Loucy (cell line): ENCODE measurements around the gene ESYT2.

Source experiments
- H2AFZ ChIP-seq: fragments of 200-600 bp; sonication (generic); 2 replicates; pipeline ENCODE4 v1.6.0; 2016; ENCODE audit warnings: antibody characterized with exemption, mild to moderate bottlenecking, low read length, moderate library complexity
- H3F3A ChIP-seq: fragments of 200-600 bp; 2 replicates; pipeline ENCODE4 v1.6.0; 2016; ENCODE audit warnings: antibody characterized with exemption, low read depth, mild to moderate bottlenecking
- H3K27me3 ChIP-seq: fragments of 200-600 bp; sonication (generic); 2 replicates; pipeline ENCODE4 v1.6.1; 2014; ENCODE audit warnings: low read length, mild to moderate bottlenecking; ENCODE audit not compliant: insufficient read depth, poor library complexity, severe bottlenecking
- H3K36me3 ChIP-seq: fragments of 200-600 bp; sonication (generic); 2 replicates; pipeline ENCODE4 v1.6.1; 2016; ENCODE audit warnings: low read length; ENCODE audit not compliant: insufficient read depth
- H3K4me1 ChIP-seq: fragments of 200-600 bp; sonication (generic); 2 replicates; pipeline ENCODE4 v1.5.1; 2014; ENCODE audit warnings: low read length, mild to moderate bottlenecking; ENCODE audit not compliant: insufficient read depth, poor library complexity, severe bottlenecking
- H3K4me2 ChIP-seq: fragments of 200-600 bp; sonication (generic); 2 replicates; pipeline ENCODE4 v1.6.0; 2014; ENCODE audit warnings: antibody characterized with exemption, low read length, low read depth, mild to moderate bottlenecking; ENCODE audit not compliant: poor library complexity, severe bottlenecking
- H3K4me3 ChIP-seq: fragments of 200-600 bp; sonication (generic); 2 replicates; pipeline ENCODE4 v1.5.1; 2014; ENCODE audit warnings: low read length, mild to moderate bottlenecking, mixed read lengths; ENCODE audit not compliant: poor library complexity, severe bottlenecking
- H3K79me2 ChIP-seq: fragments of 200-600 bp; sonication (generic); 2 replicates; pipeline ENCODE4 v1.6.1; 2014; ENCODE audit warnings: low read length; ENCODE audit not compliant: insufficient read depth
- H3K9ac ChIP-seq: fragments of 200-600 bp; sonication (generic); 2 replicates; pipeline ENCODE4 v1.6.0; 2014; ENCODE audit warnings: mild to moderate bottlenecking, low read depth, low read length, moderate library complexity; ENCODE audit not compliant: poor library complexity, severe bottlenecking
- H3K9me2 ChIP-seq: fragments of 200-600 bp; sonication (generic); replicated peaks from 2 replicates; pipeline ENCODE4 v1.6.1; 2016; ENCODE audit warnings: low read depth, low read length, mixed read lengths
- H3K9me3 ChIP-seq: fragments of 200-600 bp; sonication (generic); 2 replicates; pipeline ENCODE4 v1.6.1; 2014; ENCODE audit warnings: mild to moderate bottlenecking, antibody characterized with exemption, low read length, low read depth; ENCODE audit not compliant: insufficient read depth
- H4K20me1 ChIP-seq: fragments of 200-600 bp; sonication (generic); 2 replicates; pipeline ENCODE4 v1.6.0; 2014; ENCODE audit warnings: antibody characterized with exemption, low read length, mild to moderate bottlenecking; ENCODE audit not compliant: insufficient read depth, poor library complexity, severe bottlenecking
- CTCF ChIP-seq: fragments of 200-600 bp; sonication (generic); conservative IDR thresholded peaks from 2 replicates; pipeline ENCODE4 v1.5.1; 2014; ENCODE audit warnings: mild to moderate bottlenecking, antibody characterized with exemption, low read length
- EZH2phosphoT487 ChIP-seq: fragments of 200-600 bp; IDR thresholded peaks from 2 replicates; pipeline ENCODE4 v1.6.1; 2018; ENCODE audit warnings: antibody characterized with exemption, mild to moderate bottlenecking, moderate library complexity, borderline replicate concordance

The ESYT2 gene

GRCh38 chr7:158744070-158744469, 85.2 kb downstream of the ESYT2 start:
- H4K20me1 ChIP-seq, result no peaks in the 10 kb centered on the region
- peaks cover 14% of the 10 kb centered on the region for H3K4me1 ChIP-seq
- no peaks in the 10 kb centered on the region for H3K9me3 ChIP-seq
- H3K27me3 ChIP-seq, result no peaks in the 10 kb centered on the region
- H3K79me2 ChIP-seq, result no peaks in the 10 kb centered on the region
- H2AFZ ChIP-seq, result no peak overlapping the region
- H3K9me2 ChIP-seq, result no peaks in the 10 kb centered on the region
- no peak for TF ChIP-seq EZH2phosphoT487
- TF ChIP-seq CTCF, result no peak
- no peak overlapping the region for H3K9ac ChIP-seq
- no peaks in the 10 kb centered on the region; the same call in 1 of the 2 replicates for H3F3A ChIP-seq
- no peak overlapping the region for H3K4me2 ChIP-seq
- H3K36me3 ChIP-seq, result peaks cover 94% of the 10 kb centered on the region
- H3K4me3 ChIP-seq, result no peak overlapping the region

- no peak overlapping the region for H3K4me3 ChIP-seq
- no peak overlapping the region for H3K9ac ChIP-seq
- TF ChIP-seq EZH2phosphoT487, result no peak
- peaks cover 14% of the 10 kb centered on the region for H3K4me1 ChIP-seq
- H3K4me2 ChIP-seq, result no peak overlapping the region
- H3K9me2 ChIP-seq, result no peaks in the 10 kb centered on the region
- H3K27me3 ChIP-seq, result no peaks in the 10 kb centered on the region
- no peaks in the 10 kb centered on the region for H4K20me1 ChIP-seq
- no peaks in the 10 kb centered on the region; the same call in 1 of the 2 replicates for H3F3A ChIP-seq
- no peaks in the 10 kb centered on the region for H3K79me2 ChIP-seq
- H3K9me3 ChIP-seq, result no peaks in the 10 kb centered on the region
- H2AFZ ChIP-seq, result no peak overlapping the region
- peaks cover 96% of the 10 kb centered on the region for H3K36me3 ChIP-seq
Measured at GRCh38 chr7:158743219-158743618, 86.1 kb downstream of the ESYT2 start.

GRCh38 chr7:158742065-158742821, 87.1 kb downstream of the ESYT2 start:
- no peaks in the 10 kb centered on the region for H3K9me2 ChIP-seq
- no peaks in the 10 kb centered on the region for H3K9me3 ChIP-seq
- no peaks in the 10 kb centered on the region for H3K27me3 ChIP-seq
- no peak overlapping the region for H2AFZ ChIP-seq
- no peak overlapping the region for H3K9ac ChIP-seq
- TF ChIP-seq CTCF (no peak), EZH2phosphoT487 (no peak)
- H3K4me1 ChIP-seq, result peaks cover 14% of the 10 kb centered on the region
- H3K79me2 ChIP-seq, result no peaks in the 10 kb centered on the region
- H4K20me1 ChIP-seq, result no peaks in the 10 kb centered on the region
- H3K4me2 ChIP-seq, result no peak overlapping the region
- no peak overlapping the region for H3K4me3 ChIP-seq
- H3K36me3 ChIP-seq, result peaks cover 96% of the 10 kb centered on the region
- H3F3A ChIP-seq, result no peaks in the 10 kb centered on the region; the same call in 1 of the 2 replicates

GRCh38 chr7:158741294-158741666, 88.0 kb downstream of the ESYT2 start:
- no peak overlapping the region for H2AFZ ChIP-seq
- no peaks in the 10 kb centered on the region for H3K79me2 ChIP-seq
- no peaks in the 10 kb centered on the region for H3K27me3 ChIP-seq
- TF ChIP-seq CTCF (no peak), EZH2phosphoT487 (no peak)
- H3K4me1 ChIP-seq, result peaks cover 14% of the 10 kb centered on the region
- H3K4me3 ChIP-seq, result no peak overlapping the region
- H3K9me2 ChIP-seq, result no peaks in the 10 kb centered on the region
- no peak overlapping the region for H3K9ac ChIP-seq
- peaks cover 94% of the 10 kb centered on the region for H3K36me3 ChIP-seq
- no peaks in the 10 kb centered on the region; the same call in 1 of the 2 replicates for H3F3A ChIP-seq
- no peaks in the 10 kb centered on the region for H3K9me3 ChIP-seq
- H4K20me1 ChIP-seq, result no peaks in the 10 kb centered on the region
- no peak overlapping the region for H3K4me2 ChIP-seq
